ENCODE data around the gene SPRED2.

- TF ChIP-seq CTCF (IDR thresholded peaks at IDR 0.05; ENCODE audit: borderline replicate concordance, extremely low read depth, low read length, poor library complexity, severe bottlenecking) (no peak), EZH2 (IDR thresholded peaks at IDR 0.05; ENCODE audit: borderline replicate concordance, low read depth, low read length, severe bottlenecking) (no peak)
Measured at GRCh38 chr2:65277118-65277517, 155.3 kb downstream of the SPRED2 start.

Data from DND-41 (cell line).